GM12873 (cell line): ENCODE results near the gene TXN.

Experiments
- TF ChIP-seq, protein P1 (sequence below): IDR thresholded peaks from 2 replicates; pipeline ENCODE4 v1.5.1; 2012; ENCODE audit warnings: low read depth, mild to moderate bottlenecking, moderate library complexity, low read length, control low read depth; ENCODE audit not compliant: insufficient read depth; ENCODE audit errors: missing control alignments

TXN gene

DNA sequence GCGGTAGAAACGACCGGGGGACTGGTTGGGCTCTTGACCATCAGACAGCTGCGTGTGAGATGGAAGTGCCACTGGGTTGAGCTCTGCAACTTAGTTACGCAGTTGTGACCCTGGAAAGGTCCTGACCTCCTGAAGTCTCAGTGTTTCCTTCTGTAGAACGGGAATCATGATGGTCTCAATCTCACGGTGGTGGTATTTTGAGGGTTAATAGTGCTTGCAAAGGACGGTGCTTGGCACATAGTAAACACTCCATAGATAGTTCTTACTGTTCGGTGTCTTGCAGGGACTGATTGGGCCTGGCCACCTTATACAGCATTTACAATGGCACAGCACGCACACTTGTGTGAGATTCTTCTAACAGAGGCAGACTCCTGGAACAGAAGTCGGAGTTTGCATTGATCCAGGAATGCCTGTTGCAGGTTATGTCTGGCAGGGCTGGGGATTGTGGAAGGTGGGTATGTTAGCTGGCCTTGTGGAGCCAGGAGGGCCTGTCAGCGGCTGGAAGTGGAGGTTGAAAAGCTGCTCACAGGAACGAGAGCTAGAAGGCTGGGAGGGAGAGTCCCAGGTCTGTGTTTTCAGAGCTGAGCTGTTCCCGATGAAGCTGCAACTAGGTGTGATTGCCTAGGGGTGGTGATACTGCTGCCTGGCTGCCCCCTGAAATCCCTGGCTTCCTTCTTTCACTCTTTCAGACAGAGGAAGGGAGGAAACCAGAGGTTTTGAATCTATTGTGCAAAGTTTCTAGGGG, 962 bp upstream of the TXN start:
- TF ChIP-seq, protein P1, sequence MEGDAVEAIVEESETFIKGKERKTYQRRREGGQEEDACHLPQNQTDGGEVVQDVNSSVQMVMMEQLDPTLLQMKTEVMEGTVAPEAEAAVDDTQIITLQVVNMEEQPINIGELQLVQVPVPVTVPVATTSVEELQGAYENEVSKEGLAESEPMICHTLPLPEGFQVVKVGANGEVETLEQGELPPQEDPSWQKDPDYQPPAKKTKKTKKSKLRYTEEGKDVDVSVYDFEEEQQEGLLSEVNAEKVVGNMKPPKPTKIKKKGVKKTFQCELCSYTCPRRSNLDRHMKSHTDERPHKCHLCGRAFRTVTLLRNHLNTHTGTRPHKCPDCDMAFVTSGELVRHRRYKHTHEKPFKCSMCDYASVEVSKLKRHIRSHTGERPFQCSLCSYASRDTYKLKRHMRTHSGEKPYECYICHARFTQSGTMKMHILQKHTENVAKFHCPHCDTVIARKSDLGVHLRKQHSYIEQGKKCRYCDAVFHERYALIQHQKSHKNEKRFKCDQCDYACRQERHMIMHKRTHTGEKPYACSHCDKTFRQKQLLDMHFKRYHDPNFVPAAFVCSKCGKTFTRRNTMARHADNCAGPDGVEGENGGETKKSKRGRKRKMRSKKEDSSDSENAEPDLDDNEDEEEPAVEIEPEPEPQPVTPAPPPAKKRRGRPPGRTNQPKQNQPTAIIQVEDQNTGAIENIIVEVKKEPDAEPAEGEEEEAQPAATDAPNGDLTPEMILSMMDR: no peak

DNA sequence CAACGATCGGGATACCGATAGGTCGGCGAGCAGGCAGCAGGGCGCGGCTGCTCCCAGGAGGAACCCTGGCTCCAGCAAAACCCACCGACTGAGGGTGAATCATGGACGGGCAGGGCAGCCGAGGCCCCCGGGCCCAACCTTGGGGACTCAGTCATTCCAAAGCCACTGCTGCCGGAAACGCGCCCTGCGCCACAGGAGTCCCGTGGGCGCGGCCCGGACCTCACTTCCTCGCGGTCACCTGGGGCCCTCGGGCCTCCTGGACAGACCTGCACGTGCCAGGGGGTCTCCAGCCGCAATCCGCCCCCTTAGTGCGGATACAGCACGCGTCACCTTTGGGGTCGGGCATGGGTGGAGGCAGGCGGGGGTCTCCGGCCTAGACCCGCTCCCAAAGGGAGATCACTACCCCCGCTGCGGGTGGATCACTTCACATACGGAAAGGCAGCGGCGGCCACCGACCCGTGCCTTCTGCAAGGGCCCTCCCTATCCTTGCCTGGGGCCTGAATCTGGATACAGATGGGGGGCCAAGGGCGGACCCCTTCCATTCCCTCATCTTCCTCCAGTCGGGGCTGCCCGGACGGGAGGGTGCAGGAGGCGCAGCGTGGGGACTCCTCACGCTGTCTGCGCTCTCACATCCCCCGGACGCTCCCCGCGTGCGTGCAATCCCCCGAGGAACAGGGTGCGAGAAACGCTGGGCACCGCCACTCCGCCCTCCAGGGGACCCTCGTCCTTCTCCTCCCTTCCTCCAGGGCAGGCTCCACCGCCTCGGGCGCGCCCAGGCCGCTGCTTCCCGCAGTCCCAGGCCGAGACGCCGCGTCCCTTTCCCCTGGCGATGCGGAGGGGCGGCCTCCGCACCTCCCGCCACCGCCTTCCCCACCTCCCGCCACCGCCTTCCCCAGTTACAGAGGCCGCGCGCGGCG, 586 bp downstream of the TXN start:
- TF ChIP-seq, protein P1: no peak

DNA sequence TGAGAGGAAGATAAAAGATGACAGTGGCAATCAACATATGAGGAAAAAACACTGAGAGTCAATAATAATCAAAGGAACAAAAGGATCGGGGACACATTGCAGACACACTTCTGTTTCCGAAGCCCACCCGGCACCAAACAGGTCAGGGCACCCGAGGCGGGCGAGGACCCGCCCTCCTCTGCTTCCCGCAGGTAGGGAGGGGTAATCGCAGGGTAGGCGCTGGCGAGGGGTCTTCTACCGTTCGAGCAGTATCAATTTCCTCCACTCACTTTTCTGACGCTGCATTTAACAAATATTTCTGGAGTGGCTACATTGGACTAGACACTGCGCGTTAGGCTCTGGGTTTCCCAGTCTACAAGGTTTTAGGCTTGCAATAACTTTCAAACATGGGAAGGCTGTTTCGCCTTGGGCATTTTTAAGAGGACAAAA, 1.3 kb downstream of the TXN start:
- TF ChIP-seq, protein P1: no peak

DNA sequence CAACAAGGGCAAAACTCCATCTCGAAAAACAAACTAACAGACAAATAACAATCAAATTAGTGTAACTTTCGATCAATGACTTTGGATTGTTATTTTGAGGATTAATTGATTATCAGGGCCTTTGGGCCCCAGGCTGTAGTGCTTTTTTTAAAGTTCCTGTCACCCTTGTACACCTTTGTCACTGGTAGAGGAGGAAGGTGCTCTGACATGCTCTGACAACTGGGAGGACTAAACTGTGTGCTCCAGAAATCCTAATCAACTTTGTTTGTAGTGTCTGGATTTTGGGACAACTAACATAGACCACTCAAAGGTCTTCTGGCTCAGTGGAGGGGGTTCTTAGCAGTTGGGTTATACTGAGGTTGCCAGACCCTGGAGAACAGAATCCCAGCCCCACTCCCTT, 1.8 kb downstream of the TXN start:
- TF ChIP-seq, protein P1: no peak

DNA sequence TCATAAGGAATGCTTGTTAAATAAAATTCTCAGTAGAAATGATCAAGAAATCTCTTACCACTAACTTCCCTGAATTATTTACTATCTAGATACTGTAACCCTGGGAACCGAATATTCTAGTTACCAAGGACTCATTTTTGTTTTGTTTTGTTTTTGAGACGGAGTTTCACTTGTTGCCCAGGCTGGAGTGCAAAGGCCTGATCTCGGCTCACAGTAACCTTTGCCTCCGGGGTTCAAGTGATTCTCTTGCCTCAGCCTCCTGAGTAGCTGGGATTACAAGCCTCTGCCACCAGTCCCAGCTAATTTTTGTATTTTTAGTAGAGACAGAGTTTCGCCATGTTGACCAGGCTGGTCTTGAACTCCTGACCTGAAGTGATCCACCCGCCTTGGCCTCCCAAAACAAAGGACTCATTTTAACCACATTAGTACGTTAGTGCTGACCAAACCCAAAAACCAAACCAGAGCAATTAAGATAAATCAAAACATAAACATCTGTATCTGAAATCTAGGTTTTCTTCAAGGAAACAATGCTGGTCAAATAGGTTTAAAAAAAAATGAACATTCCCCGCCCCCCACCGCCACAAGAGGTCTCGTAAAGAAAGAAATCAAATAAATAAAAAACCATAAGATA, 3.7 kb downstream of the TXN start:
- TF ChIP-seq, protein P1: no peak

DNA sequence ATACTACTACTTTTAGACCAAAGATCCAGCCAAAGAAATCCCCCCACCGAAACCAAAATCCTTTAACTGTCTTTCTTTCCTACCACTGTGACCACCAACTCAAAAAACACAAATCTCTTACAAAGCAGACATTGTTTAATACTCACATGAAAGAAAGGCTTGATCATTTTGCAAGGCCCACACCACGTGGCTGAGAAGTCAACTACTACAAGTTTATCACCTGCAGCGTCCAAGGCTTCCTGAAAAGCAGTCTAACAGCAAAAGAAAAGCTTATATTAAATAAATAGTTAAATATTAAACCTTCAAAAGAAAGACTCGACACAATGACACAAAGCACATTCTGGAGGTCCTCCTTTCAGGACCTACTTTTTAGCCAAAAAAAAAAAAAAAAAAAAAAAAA, 5.1 kb downstream of the TXN start:
- TF ChIP-seq, protein P1: no peak

DNA sequence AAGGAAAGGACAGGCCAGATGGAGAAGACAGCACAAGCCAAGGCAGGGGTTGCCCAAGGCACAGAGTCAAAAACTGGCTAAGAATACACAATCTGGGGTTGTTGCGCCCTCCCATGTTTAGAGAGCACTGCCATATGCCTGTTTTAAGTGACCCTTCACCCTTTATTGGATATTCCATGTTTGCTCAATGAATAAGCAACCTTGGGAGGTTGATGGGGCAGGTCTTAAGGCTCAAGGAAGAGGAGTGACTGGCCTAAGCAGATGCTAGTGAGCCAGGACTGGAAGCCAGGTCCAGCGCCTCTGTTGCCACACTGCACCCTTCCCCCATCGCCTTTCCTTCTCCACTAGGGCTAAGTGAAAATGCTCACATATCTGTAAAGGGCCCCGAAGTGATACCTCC, 6.7 kb downstream of the TXN start:
- TF ChIP-seq, protein P1: no peak
